ENCODE data around the gene SCN2A.

The SCN2A gene

GRCh38 chr2:165436559-165436958 lies 197.3 kb downstream of the SCN2A start:
- TF ChIP-seq GATA2 (IDR thresholded peaks at IDR 0.05; ENCODE audit: low read depth, low read length), result no peak
- TF ChIP-seq GATA3 (IDR thresholded peaks at IDR 0.05; ENCODE audit: low read depth, low read length), result no peak

- TF ChIP-seq GATA3 (IDR thresholded peaks at IDR 0.05; ENCODE audit: low read depth, low read length) (no peak), GATA2 (IDR thresholded peaks at IDR 0.05; ENCODE audit: low read depth, low read length) (no peak)
Observed at GRCh38 chr2:165440367-165440766, 201.2 kb downstream of the SCN2A start.

All from SH-SY5Y (cell line).